ENCODE results near the gene CCDC43. TPM values are rescaled to one million over a fixed set of nuclear protein-coding genes. Genes with fewer than 3 reads are reported as not detected.

CCDC43 gene
- total and polyA plus RNA-seq, 2 of the 13 experiments (the other 11 are each of a cell fraction or from before 2014, with no cell fraction given) = 17.5 to 94.8 TPM

- TF ChIP-seq SNAI1 (CRISPR knock-in tag; IDR thresholded peaks at IDR 0.05; ENCODE audit: borderline replicate concordance) = peak; percentile 91; the same call in 1 of the 2 replicates
- no peak for TF ChIP-seq NPAS2 (CRISPR knock-in tag; IDR thresholded peaks at IDR 0.05; ENCODE audit: borderline replicate concordance)
- peak; percentile 90 for TF ChIP-seq SNAPC4 (CRISPR knock-in tag; IDR thresholded peaks at IDR 0.05)
- 0 out of 2 replicates have a peak, but pooled peaks have one; percentile 58 for TF ChIP-seq ZNF780A (CRISPR knock-in tag; IDR thresholded peaks at IDR 0.05)
- TF ChIP-seq FUBP1 (CRISPR knock-in tag; IDR thresholded peaks at IDR 0.05; ENCODE audit: borderline replicate concordance) = 0 out of 2 replicates have a peak, but pooled peaks have one; percentile 71
- TF ChIP-seq TBX3 (IDR thresholded peaks at IDR 0.05; ENCODE audit: borderline replicate concordance) = no peak
- no peak for TF ChIP-seq ZFAT (CRISPR knock-in tag; conservative IDR thresholded peaks at IDR 0.05)
- TF ChIP-seq ETS1 (CRISPR knock-in tag; IDR thresholded peaks at IDR 0.05) = peak; percentile 21; the same call in 1 of the 2 replicates
- TF ChIP-seq HIC2 (CRISPR knock-in tag; IDR thresholded peaks at IDR 0.05; ENCODE audit: low read depth) = peak; percentile 15; the same call in 1 of the 2 replicates
- TF ChIP-seq GABPA (IDR thresholded peaks at IDR 0.05; ENCODE audit: low read depth, low read length) = no peak
- peak; percentile 53 for TF ChIP-seq GABPA (CRISPR knock-in tag; IDR thresholded peaks at IDR 0.05; ENCODE audit: low read depth)
- peak; percentile 55; the same call in 1 of the 2 replicates for TF ChIP-seq ZNF710 (CRISPR knock-in tag; IDR thresholded peaks at IDR 0.05; ENCODE audit: borderline replicate concordance)
- peak; percentile 99 for TF ChIP-seq RBFOX2 (IDR thresholded peaks at IDR 0.05; ENCODE audit: low read depth, low read length)
- TF ChIP-seq ZNF576 (CRISPR knock-in tag; IDR thresholded peaks at IDR 0.05) = peak; percentile 60
- TF ChIP-seq ZNF124 (CRISPR knock-in tag; IDR thresholded peaks at IDR 0.05) = no peak
Observed at GRCh38 chr17:44689477-44690217, at the start of gene CCDC43 (continued).
